Hematopoietic multipotent progenitor cell treated with erythropoietin and hydrocortisone succinate and interleukin-3 and kit ligand, for 17 days (in vitro differentiated cells): ENCODE results near the gene AJUBA.
"Not testable (repeated sequence)": the region's sequence is repeated elsewhere in the genome, so short reads cannot be mapped to it uniquely, and the experiment has no call there.

Experiments used
- DNase-seq: peaks from one replicate; pipeline ENCODE4 v3.0.0-alpha.2; 2015; ENCODE audit warnings: low spot score

The AJUBA gene

GRCh38 chr14:23006188-23006534 lies 23.8 kb upstream of the AJUBA start:
- DNase-seq = peak; percentile 24

- no peak for DNase-seq
Measured at GRCh38 chr14:23005451-23006187, 23.3 kb upstream of the AJUBA start.

- DNase-seq = not testable (repeated sequence)
Measured at GRCh38 chr14:23004274-23004673, 21.9 kb upstream of the AJUBA start.

GRCh38 chr14:23002592-23002991 lies 20.2 kb upstream of the AJUBA start:
- no peak for DNase-seq

- DNase-seq = no peak
Measured at GRCh38 chr14:23000860-23001259, 18.5 kb upstream of the AJUBA start.

GRCh38 chr14:22998329-22999012 lies 16.1 kb upstream of the AJUBA start:
- no peak for DNase-seq

- no peak for DNase-seq
Measured at GRCh38 chr14:22997676-22998323, 15.4 kb upstream of the AJUBA start.

- DNase-seq = no peak
Measured at GRCh38 chr14:22996768-22997654, 14.7 kb upstream of the AJUBA start.

- DNase-seq = no peak
Measured at GRCh38 chr14:22995889-22996625, 13.7 kb upstream of the AJUBA start.

- DNase-seq = peak; percentile 34
Measured at GRCh38 chr14:22994762-22995275, 12.5 kb upstream of the AJUBA start.

- no peak for DNase-seq
Measured at GRCh38 chr14:22993517-22993916, 11.2 kb upstream of the AJUBA start.

- DNase-seq = no peak
Measured at GRCh38 chr14:22991852-22992251, 9.5 kb upstream of the AJUBA start.

GRCh38 chr14:22987291-22987690 lies 4.9 kb upstream of the AJUBA start:
- no peak for DNase-seq

GRCh38 chr14:22986508-22987054 lies 4.2 kb upstream of the AJUBA start:
- DNase-seq = peak; percentile 93

GRCh38 chr14:22985894-22986507 lies 3.6 kb upstream of the AJUBA start:
- DNase-seq = no peak

- DNase-seq = no peak
Measured at GRCh38 chr14:22984959-22985658, 2.8 kb upstream of the AJUBA start.

- DNase-seq = no peak
Measured at GRCh38 chr14:22981876-22982476, 375 bp downstream of the AJUBA start.

GRCh38 chr14:22981090-22981875 lies 1.1 kb downstream of the AJUBA start:
- DNase-seq = no peak

- DNase-seq = no peak
Measured at GRCh38 chr14:22980672-22981089, 1.7 kb downstream of the AJUBA start.
